Caco-2 (cell line): Measurements from ENCODE around the gene TMEM236. TPM values are rescaled to one million over a fixed set of nuclear protein-coding genes. Genes with fewer than 3 reads are reported as not detected.

ENCODE experiments used
- BruUV-seq: library from RNA; stranded (reverse); fragments of 400-500 nt; replicated peaks from 2 replicates; lab custom pipeline; 2021; lab: Mats Ljungman, UMichigan
- CTCF ChIA-PET: fragments of 300-600 bp; sonication (Branson Sonifier 250); formaldehyde crosslinking; loops from one replicate; lab custom pipeline; 2022; ENCODE audit warnings: antibody characterized with exemption; lab: Charles Lee
- POLR2A ChIA-PET: fragments of 300-600 bp; sonication (Branson Sonifier 250); formaldehyde crosslinking; loops from one replicate; lab custom pipeline; 2022; ENCODE audit warnings: antibody characterized with exemption; lab: Charles Lee
- DNase-seq, 2 experiments: peaks; one replicate each; pipeline versions ENCODE4 v3.0.0 to v3.0.0-alpha.2; 2020 to 2022
- H3K27me3 ChIP-seq: replicated peaks from 2 replicates; pipeline ENCODE4 v1.6.0; 2011; ENCODE audit warnings: low read length; ENCODE audit not compliant: control insufficient read depth, insufficient read depth
- H3K36me3 ChIP-seq: 2 replicates; pipeline ENCODE4 v1.5.1; 2011; ENCODE audit warnings: low read length; ENCODE audit not compliant: control insufficient read depth, insufficient read depth
- H3K4me1 ChIP-seq: fragments of 250-450 bp; sonication (Bioruptor Pico); 2 replicates; pipeline ENCODE4 v1.5.1; 2020; ENCODE audit warnings: mild to moderate bottlenecking
- H3K4me3 ChIP-seq: 2 replicates; pipeline ENCODE4 v1.5.1; 2011; ENCODE audit warnings: low read depth, mild to moderate bottlenecking, control low read depth, low read length
- H3K9me3 ChIP-seq: fragments of 250-450 bp; sonication (Bioruptor Pico); 2 replicates; pipeline ENCODE4 v1.5.1; 2020; ENCODE audit warnings: mild to moderate bottlenecking, moderate library complexity
- H3K27ac Mint-ChIP-seq: one replicate; pipeline ENCODE4 v1.8.0; 2022; ENCODE audit warnings: mixed read lengths; ENCODE audit not compliant: unreplicated experiment
- H3K27me3 Mint-ChIP-seq: one replicate; pipeline ENCODE4 v1.8.0; 2022; ENCODE audit warnings: mixed read lengths; ENCODE audit not compliant: insufficient read depth, unreplicated experiment
- H3K36me3 Mint-ChIP-seq: one replicate; pipeline ENCODE4 v1.8.0; 2022; ENCODE audit warnings: mild to moderate bottlenecking, mixed read lengths; ENCODE audit not compliant: insufficient read depth, unreplicated experiment
- H3K4me1 Mint-ChIP-seq: one replicate; pipeline ENCODE4 v1.8.0; 2022; ENCODE audit warnings: low read depth, mixed read lengths; ENCODE audit not compliant: unreplicated experiment
- H3K4me3 Mint-ChIP-seq: one replicate; pipeline ENCODE4 v1.8.0; 2022; ENCODE audit warnings: mild to moderate bottlenecking, moderate library complexity, mixed read lengths; ENCODE audit not compliant: unreplicated experiment
- H3K9me3 Mint-ChIP-seq: one replicate; pipeline ENCODE4 v1.8.0; 2022; ENCODE audit warnings: mixed read lengths; ENCODE audit not compliant: unreplicated experiment
- intact Hi-C: fragments of 100-400 bp; cut with micrococcal nuclease; formaldehyde crosslinking; loops from one replicate; pipeline ENCODE4 v1.10.0; 2022; ENCODE audit not compliant: unreplicated experiment
- total RNA-seq: library from RNA; stranded (reverse); gene quantifications from 2 replicates; pipeline ENCODE4 v1.2.3, GENCODE V29; 2022
- TF ChIP-seq, protein P1 (sequence below), 2 experiments: fragments of 200-600 bp in 1 of 2; IDR thresholded peaks; 1 replicate in 1 of 2; 2 replicates in 1 of 2; pipeline versions ENCODE4 v1.5.1 to v1.8.0; 2011 to 2022; ENCODE audit warnings: antibody characterized with exemption in 1 of 2, control low read depth in 1 of 2, inconsistent platforms in 1 of 2, low read depth in 1 of 2, low read length in 1 of 2, mild to moderate bottlenecking in 1 of 2, moderate library complexity in 1 of 2; ENCODE audit not compliant: insufficient read depth in 1 of 2, severe bottlenecking in 1 of 2, unreplicated experiment in 1 of 2

TMEM236 gene
- total RNA-seq, 1 experiment from 2014 or later, result 0.64 TPM

DNA sequence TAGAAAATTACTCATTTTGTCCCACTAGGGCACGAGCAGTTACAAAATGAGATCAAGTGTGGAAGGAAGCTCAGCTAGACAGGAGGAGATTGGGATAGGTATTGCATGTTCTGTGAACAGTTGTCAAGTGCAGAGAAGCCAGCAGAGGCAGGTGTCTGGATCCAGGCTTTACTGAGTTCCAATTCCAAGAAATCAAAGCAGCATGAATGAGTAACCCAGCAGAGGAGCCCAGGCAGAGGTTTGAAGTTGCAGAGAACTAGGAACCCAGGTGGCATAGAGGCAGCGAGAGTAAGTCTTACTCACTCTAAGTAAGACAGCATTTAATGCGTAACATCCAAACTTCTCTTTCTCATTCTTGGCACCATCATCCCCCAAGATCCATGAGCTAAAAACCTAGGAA is 68.9 kb downstream of the TMEM236 start:
- no peak overlapping the region for H3K4me3 ChIP-seq
- DNase-seq, result no peak
- peaks cover 15% of the 10 kb centered on the region for H3K27me3 Mint-ChIP-seq
- TF ChIP-seq, protein P1, sequence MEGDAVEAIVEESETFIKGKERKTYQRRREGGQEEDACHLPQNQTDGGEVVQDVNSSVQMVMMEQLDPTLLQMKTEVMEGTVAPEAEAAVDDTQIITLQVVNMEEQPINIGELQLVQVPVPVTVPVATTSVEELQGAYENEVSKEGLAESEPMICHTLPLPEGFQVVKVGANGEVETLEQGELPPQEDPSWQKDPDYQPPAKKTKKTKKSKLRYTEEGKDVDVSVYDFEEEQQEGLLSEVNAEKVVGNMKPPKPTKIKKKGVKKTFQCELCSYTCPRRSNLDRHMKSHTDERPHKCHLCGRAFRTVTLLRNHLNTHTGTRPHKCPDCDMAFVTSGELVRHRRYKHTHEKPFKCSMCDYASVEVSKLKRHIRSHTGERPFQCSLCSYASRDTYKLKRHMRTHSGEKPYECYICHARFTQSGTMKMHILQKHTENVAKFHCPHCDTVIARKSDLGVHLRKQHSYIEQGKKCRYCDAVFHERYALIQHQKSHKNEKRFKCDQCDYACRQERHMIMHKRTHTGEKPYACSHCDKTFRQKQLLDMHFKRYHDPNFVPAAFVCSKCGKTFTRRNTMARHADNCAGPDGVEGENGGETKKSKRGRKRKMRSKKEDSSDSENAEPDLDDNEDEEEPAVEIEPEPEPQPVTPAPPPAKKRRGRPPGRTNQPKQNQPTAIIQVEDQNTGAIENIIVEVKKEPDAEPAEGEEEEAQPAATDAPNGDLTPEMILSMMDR (IDR thresholded peaks at IDR 0.05; ENCODE audit: insufficient read depth in 1 of 2, low read depth in 1 of 2, low read length in 1 of 2, severe bottlenecking in 1 of 2, unreplicated experiment in 1 of 2), result no peak
- ChIA-PET CTCF (no interaction called here), POLR2A (no interaction called here)
- no peaks in the 10 kb centered on the region for H3K9me3 Mint-ChIP-seq
- no peaks in the 10 kb centered on the region for H3K9me3 ChIP-seq
- H3K36me3 Mint-ChIP-seq, result no peaks in the 10 kb centered on the region
- no peak overlapping the region for H3K27ac Mint-ChIP-seq
- peaks cover 2% of the 10 kb centered on the region; the same call in 1 of the 2 replicates for H3K27me3 ChIP-seq
- H3K4me1 Mint-ChIP-seq, result no peaks in the 10 kb centered on the region
- H3K4me1 ChIP-seq, result no peaks in the 10 kb centered on the region
- no peaks in the 10 kb centered on the region for H3K36me3 ChIP-seq
- intact Hi-C loops, result no loop called here
- BruUV-seq, result no TSS peak
- no peak overlapping the region for H3K4me3 Mint-ChIP-seq

DNA sequence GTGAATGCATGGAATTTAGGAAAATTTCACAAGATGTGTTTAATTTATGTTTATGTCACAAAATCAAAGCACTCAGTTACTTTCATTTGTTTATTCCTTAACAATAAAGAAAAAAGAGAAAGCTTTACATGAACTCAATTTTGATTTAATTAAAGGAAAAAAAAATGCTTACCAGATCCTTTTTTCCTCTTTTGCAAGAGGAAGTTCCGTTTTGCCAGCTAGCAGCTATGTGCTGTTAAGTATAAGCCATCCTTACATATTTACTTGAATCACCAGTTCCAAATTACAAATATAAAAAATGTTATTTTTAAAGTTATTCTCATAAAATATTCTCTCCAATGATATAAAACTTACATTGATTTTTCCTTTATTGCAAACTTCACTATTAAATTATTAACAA is 69.9 kb downstream of the TMEM236 start:
- no peaks in the 10 kb centered on the region for H3K4me1 ChIP-seq
- TF ChIP-seq, protein P1 (IDR thresholded peaks at IDR 0.05; ENCODE audit: insufficient read depth in 1 of 2, low read depth in 1 of 2, low read length in 1 of 2, severe bottlenecking in 1 of 2, unreplicated experiment in 1 of 2), result no peak
- H3K27me3 ChIP-seq, result peaks cover 2% of the 10 kb centered on the region; the same call in 1 of the 2 replicates
- no TSS peak for BruUV-seq
- Mint-ChIP-seq H3K27me3 (peaks cover 17% of the 10 kb centered on the region), H3K9me3 (no peaks in the 10 kb centered on the region), H3K36me3 (no peaks in the 10 kb centered on the region), H3K27ac (no peak overlapping the region), H3K4me3 (no peak overlapping the region), H3K4me1 (no peaks in the 10 kb centered on the region)
- no peak overlapping the region for H3K4me3 ChIP-seq
- CTCF ChIA-PET, result no interaction called here
- H3K9me3 ChIP-seq, result no peaks in the 10 kb centered on the region
- DNase-seq, result no peak
- no peaks in the 10 kb centered on the region for H3K36me3 ChIP-seq
- POLR2A ChIA-PET, result no interaction called here
- intact Hi-C loops, result loop anchor here (2.0 kb wide), 1 partner anchor 51 kb away; no protein-coding TSS in a partner anchor

GRCh38 chr10:17831341-17831740 is 79.3 kb downstream of the TMEM236 start:
- intact Hi-C loops, result no loop called here
- no peak for DNase-seq
- ChIA-PET CTCF (no interaction called here), POLR2A (no interaction called here)
- no TSS peak for BruUV-seq
- H3K27me3 ChIP-seq, result no peaks in the 10 kb centered on the region
- TF ChIP-seq, protein P1 (IDR thresholded peaks at IDR 0.05; ENCODE audit: insufficient read depth in 1 of 2, low read depth in 1 of 2, low read length in 1 of 2, severe bottlenecking in 1 of 2, unreplicated experiment in 1 of 2), result no peak
- Mint-ChIP-seq H3K36me3 (no peaks in the 10 kb centered on the region), H3K4me1 (peaks cover 11% of the 10 kb centered on the region), H3K27me3 (peaks cover 7% of the 10 kb centered on the region), H3K9me3 (no peaks in the 10 kb centered on the region), H3K4me3 (no peak overlapping the region), H3K27ac (no peak overlapping the region)
- no peaks in the 10 kb centered on the region for H3K36me3 ChIP-seq
- H3K4me1 ChIP-seq, result peaks cover 8% of the 10 kb centered on the region
- no peak overlapping the region for H3K4me3 ChIP-seq
- H3K9me3 ChIP-seq, result peaks cover 4% of the 10 kb centered on the region; the same call in 1 of the 2 replicates
